DOHH2 (cell line): ENCODE results near the gene DENND1A.

Experiments
- EZH2phosphoT487 ChIP-seq: fragments of 200-600 bp; sonication (generic); IDR thresholded peaks from 2 replicates; pipeline ENCODE4 v1.6.1; 2017; ENCODE audit warnings: borderline replicate concordance, mild to moderate bottlenecking, antibody characterized with exemption, low read length, moderate library complexity, mixed read lengths
- TF ChIP-seq, protein P1 (sequence below): fragments of 200-600 bp; sonication (generic); IDR thresholded peaks from one replicate; pipeline ENCODE4 v1.5.1; 2014; ENCODE audit warnings: antibody characterized with exemption, mild to moderate bottlenecking, low read depth, low read length; ENCODE audit not compliant: poor library complexity, severe bottlenecking

DNA sequence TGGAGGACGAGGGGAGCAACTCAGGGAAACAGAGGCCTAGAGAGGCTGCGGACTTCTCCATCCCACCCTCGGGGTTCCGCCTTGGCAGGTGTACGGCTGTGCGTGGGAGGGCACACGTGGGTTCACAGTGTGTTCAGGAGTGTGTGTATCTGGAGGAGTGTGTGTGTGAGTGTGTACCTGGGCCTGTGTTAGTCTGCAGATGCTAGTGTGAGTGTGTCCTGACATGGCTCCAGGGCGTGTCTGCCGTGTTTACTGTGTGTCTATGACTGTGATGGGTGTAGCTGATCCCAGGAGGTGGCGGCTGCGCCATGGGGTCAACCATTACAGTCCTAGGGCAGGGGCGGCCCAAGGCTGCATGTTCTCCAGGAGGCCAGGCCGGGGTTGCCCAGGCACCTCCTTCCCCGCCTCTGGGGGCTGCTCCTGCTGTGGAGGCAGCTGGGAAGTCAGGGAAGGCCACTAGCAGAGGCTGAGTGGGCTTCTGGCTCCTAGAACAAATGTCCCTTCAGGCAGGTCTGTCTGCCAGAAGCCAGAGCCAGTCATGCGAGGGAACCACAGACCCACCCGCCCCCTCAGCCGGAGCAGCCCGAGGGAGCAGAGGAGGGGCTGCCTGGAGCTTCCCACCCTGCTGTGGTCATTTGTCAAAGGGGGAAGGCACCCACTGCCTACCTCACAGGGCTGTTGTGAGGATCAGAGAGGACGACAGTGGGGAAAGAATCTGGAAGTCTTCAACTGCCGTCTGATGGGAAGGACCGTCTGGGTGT is 552.5 kb downstream of the DENND1A start:
- TF ChIP-seq, protein P1, sequence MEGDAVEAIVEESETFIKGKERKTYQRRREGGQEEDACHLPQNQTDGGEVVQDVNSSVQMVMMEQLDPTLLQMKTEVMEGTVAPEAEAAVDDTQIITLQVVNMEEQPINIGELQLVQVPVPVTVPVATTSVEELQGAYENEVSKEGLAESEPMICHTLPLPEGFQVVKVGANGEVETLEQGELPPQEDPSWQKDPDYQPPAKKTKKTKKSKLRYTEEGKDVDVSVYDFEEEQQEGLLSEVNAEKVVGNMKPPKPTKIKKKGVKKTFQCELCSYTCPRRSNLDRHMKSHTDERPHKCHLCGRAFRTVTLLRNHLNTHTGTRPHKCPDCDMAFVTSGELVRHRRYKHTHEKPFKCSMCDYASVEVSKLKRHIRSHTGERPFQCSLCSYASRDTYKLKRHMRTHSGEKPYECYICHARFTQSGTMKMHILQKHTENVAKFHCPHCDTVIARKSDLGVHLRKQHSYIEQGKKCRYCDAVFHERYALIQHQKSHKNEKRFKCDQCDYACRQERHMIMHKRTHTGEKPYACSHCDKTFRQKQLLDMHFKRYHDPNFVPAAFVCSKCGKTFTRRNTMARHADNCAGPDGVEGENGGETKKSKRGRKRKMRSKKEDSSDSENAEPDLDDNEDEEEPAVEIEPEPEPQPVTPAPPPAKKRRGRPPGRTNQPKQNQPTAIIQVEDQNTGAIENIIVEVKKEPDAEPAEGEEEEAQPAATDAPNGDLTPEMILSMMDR, result no peak
- no peak for TF ChIP-seq EZH2phosphoT487
